Trophoblast cell (in vitro differentiated cells and primary cell): Measurements from ENCODE around the gene MLST8.

Experiments
- DNase-seq, 2 donors: peaks; one replicate each; pipeline ENCODE4 v3.0.0-alpha.2; 2016
- H2AFZ ChIP-seq: 2 replicates; pipeline ENCODE4 v1.6.1; 2013; ENCODE audit warnings: low read length, moderate library complexity, mild to moderate bottlenecking; ENCODE audit not compliant: insufficient read depth, poor library complexity
- H2AK5ac ChIP-seq: 2 replicates; pipeline ENCODE4 v1.6.1; 2013; ENCODE audit warnings: mild to moderate bottlenecking, low read length
- H2BK120ac ChIP-seq: 2 replicates; pipeline ENCODE4 v1.6.1; 2013; ENCODE audit warnings: low read length, mild to moderate bottlenecking, moderate library complexity; ENCODE audit not compliant: insufficient read depth, poor library complexity
- H2BK12ac ChIP-seq: 2 replicates; pipeline ENCODE4 v1.6.1; 2013; ENCODE audit warnings: mild to moderate bottlenecking, low read length, moderate library complexity
- H2BK5ac ChIP-seq: 2 replicates; pipeline ENCODE4 v1.6.1; 2013; ENCODE audit warnings: low read length, low read depth, moderate library complexity, mild to moderate bottlenecking; ENCODE audit not compliant: poor library complexity
- H3K14ac ChIP-seq: 2 replicates; pipeline ENCODE4 v1.6.1; 2013; ENCODE audit warnings: mild to moderate bottlenecking, low read length
- H3K18ac ChIP-seq: 2 replicates; pipeline ENCODE4 v1.6.1; 2013; ENCODE audit warnings: mild to moderate bottlenecking, low read length
- H3K23ac ChIP-seq: 2 replicates; pipeline ENCODE4 v1.6.1; 2013; ENCODE audit warnings: low read length
- H3K27ac ChIP-seq: 2 replicates; pipeline ENCODE4 v1.5.1; 2013; ENCODE audit warnings: low read depth, mild to moderate bottlenecking, inconsistent platforms, low read length, moderate library complexity
- H3K27me3 ChIP-seq: 2 replicates; pipeline ENCODE4 v1.6.1; 2013; ENCODE audit warnings: inconsistent platforms, mild to moderate bottlenecking, low read length, moderate library complexity; ENCODE audit not compliant: insufficient read depth
- H3K36me3 ChIP-seq, 2 experiments: 1 replicate in 1 of 2; 2 replicates in 1 of 2; pipeline ENCODE4 v1.6.1; 2013; ENCODE audit warnings: low read length in 2 of 2, mild to moderate bottlenecking in 2 of 2, moderate library complexity in 1 of 2; ENCODE audit not compliant: insufficient read depth in 2 of 2, control insufficient read depth in 1 of 2
- H3K4ac ChIP-seq: 2 replicates; pipeline ENCODE4 v1.6.1; 2013; ENCODE audit warnings: low read depth, mild to moderate bottlenecking, low read length, moderate library complexity
- H3K4me1 ChIP-seq, 2 experiments: 1 replicate in 1 of 2; 2 replicates in 1 of 2; pipeline ENCODE4 v1.6.1; 2013; ENCODE audit warnings: low read length in 2 of 2, mild to moderate bottlenecking in 2 of 2, moderate library complexity in 1 of 2; ENCODE audit not compliant: insufficient read depth in 2 of 2, control insufficient read depth in 1 of 2
- H3K4me2 ChIP-seq: 2 replicates; pipeline ENCODE4 v1.6.1; 2013; ENCODE audit warnings: inconsistent platforms, mild to moderate bottlenecking, low read length, moderate library complexity
- H3K4me3 ChIP-seq: 2 replicates; pipeline ENCODE4 v1.5.1; 2013; ENCODE audit warnings: mild to moderate bottlenecking, low read depth, low read length, inconsistent platforms
- H3K79me1 ChIP-seq: one replicate; pipeline ENCODE4 v1.6.1; 2013; ENCODE audit warnings: low read length
- H3K79me2 ChIP-seq: 2 replicates; pipeline ENCODE4 v1.6.1; 2013; ENCODE audit warnings: low read length, mild to moderate bottlenecking; ENCODE audit not compliant: control insufficient read depth, insufficient read depth, poor library complexity
- H3K9ac ChIP-seq: 2 replicates; pipeline ENCODE4 v1.6.1; 2013; ENCODE audit warnings: mild to moderate bottlenecking, low read length
- H3K9me3 ChIP-seq: 2 replicates; pipeline ENCODE4 v1.6.1; 2013; ENCODE audit warnings: low read depth, mild to moderate bottlenecking, control low read depth, inconsistent platforms, low read length; ENCODE audit not compliant: insufficient read depth
- H4K12ac ChIP-seq: 2 replicates; pipeline ENCODE4 v1.6.1; 2013; ENCODE audit warnings: low read depth, mild to moderate bottlenecking, low read length, moderate library complexity
- H4K8ac ChIP-seq: 2 replicates; pipeline ENCODE4 v1.6.1; 2013; ENCODE audit warnings: low read depth, mild to moderate bottlenecking, low read length, moderate library complexity
- H4K91ac ChIP-seq: one replicate; pipeline ENCODE4 v1.6.1; 2013; ENCODE audit warnings: low read depth, mild to moderate bottlenecking, low read length, moderate library complexity
- WGBS: extraction: QIAGEN DNeasy Blood & Tissue Kit; methylation state at CpG from one replicate; pipeline ENCODE4 v1.1.7; 2013; ENCODE audit warnings: missing lambda C conversion rate; ENCODE audit not compliant: insufficient read length, insufficient coverage; ENCODE audit errors: extremely low coverage; 5-methylcytosine and 5-hydroxymethylcytosine counted together

Gene MLST8

GRCh38 chr16:2157480-2158261 lies 47.6 kb upstream of the MLST8 start:
- Histone ChIP-seq H3K18ac (no peak overlapping the region), H3K4me3 (no peak overlapping the region), H2BK5ac (no peak overlapping the region), H2AFZ (no peak overlapping the region), H3K27me3 (no peaks in the 10 kb centered on the region), H4K91ac (no peak overlapping the region), H3K14ac (no peak overlapping the region), H2AK5ac (no peak overlapping the region), H3K36me3 (peaks cover 17 to 21% of the 10 kb centered on the region in 2 experiments), H3K4me2 (no peak overlapping the region), H3K27ac (no peak overlapping the region), H3K4me1 (peaks cover 19 to 24% of the 10 kb centered on the region in 2 experiments), H3K9me3 (peaks cover 5% of the 10 kb centered on the region), H3K4ac (peak overlapping the region; percentile 78), H3K9ac (no peak overlapping the region), H2BK12ac (no peak overlapping the region), H3K79me1 (peaks cover 20% of the 10 kb centered on the region), H3K23ac (no peak overlapping the region), H4K8ac (no peak overlapping the region), H3K79me2 (peaks cover 58% of the 10 kb centered on the region), H2BK120ac (no peak overlapping the region), H4K12ac (no peak overlapping the region)
- DNase-seq = no peak
- WGBS = no CpG with 5 or more reads among the region's 27 CpGs

DNA sequence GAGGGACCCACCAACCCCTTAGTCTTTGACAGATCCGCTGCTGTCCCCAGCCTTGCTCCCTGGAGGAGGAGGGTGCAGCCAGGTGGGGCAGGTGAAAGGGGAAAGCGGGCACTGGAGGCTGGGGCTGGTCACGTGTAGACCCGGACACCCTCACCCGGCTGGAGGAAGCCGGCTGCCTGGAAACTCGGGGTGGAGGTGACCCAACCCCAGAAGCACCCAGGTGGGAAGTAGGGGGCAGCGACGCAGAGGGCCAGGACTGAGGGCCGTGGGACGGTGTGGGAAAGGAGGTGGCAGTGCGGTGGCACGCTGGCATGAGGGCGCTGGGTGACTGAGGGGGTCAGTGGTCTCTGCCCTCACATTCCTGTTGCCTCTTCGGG lies 47.0 kb upstream of the MLST8 start:
- H3K18ac ChIP-seq = no peak overlapping the region
- H3K4me3 ChIP-seq = no peak overlapping the region
- no peak overlapping the region for H3K9ac ChIP-seq
- no peak overlapping the region for H4K91ac ChIP-seq
- H3K4me2 ChIP-seq = no peak overlapping the region
- H4K8ac ChIP-seq = no peak overlapping the region
- H3K79me2 ChIP-seq = peaks cover 57% of the 10 kb centered on the region
- H3K14ac ChIP-seq = no peak overlapping the region
- H3K9me3 ChIP-seq = peaks cover 3% of the 10 kb centered on the region
- no peak overlapping the region for H2BK12ac ChIP-seq
- H2AK5ac ChIP-seq = no peak overlapping the region
- H3K79me1 ChIP-seq = peaks cover 18% of the 10 kb centered on the region
- H4K12ac ChIP-seq = no peak overlapping the region
- peaks cover 12 to 15% of the 10 kb centered on the region in 2 experiments for H3K36me3 ChIP-seq
- no peak overlapping the region for H2BK120ac ChIP-seq
- no peak overlapping the region for H2BK5ac ChIP-seq
- no peak overlapping the region for H2AFZ ChIP-seq
- H3K27me3 ChIP-seq = no peaks in the 10 kb centered on the region
- H3K4ac ChIP-seq = peak overlapping the region; percentile 78
- DNase-seq = no peak
- no peak overlapping the region for H3K27ac ChIP-seq
- H3K23ac ChIP-seq = no peak overlapping the region
- peaks cover 13 to 22% of the 10 kb centered on the region in 2 experiments for H3K4me1 ChIP-seq
- WGBS = no CpG with 5 or more reads among the region's 15 CpGs

GRCh38 chr16:2159175-2159838 lies 45.9 kb upstream of the MLST8 start:
- Histone ChIP-seq H3K4me1 (peaks cover 9 to 12% of the 10 kb centered on the region in 2 experiments), H3K23ac (no peak overlapping the region), H3K9ac (no peak overlapping the region), H2BK12ac (no peak overlapping the region), H4K12ac (no peak overlapping the region), H3K27ac (no peak overlapping the region), H3K4ac (peak overlapping the region; percentile 78), H3K36me3 (peaks cover 9 to 11% of the 10 kb centered on the region in 2 experiments), H4K91ac (no peak overlapping the region), H3K27me3 (no peaks in the 10 kb centered on the region), H3K79me2 (peaks cover 48% of the 10 kb centered on the region), H2BK5ac (no peak overlapping the region), H2BK120ac (no peak overlapping the region), H3K18ac (no peak overlapping the region), H3K4me2 (no peak overlapping the region), H4K8ac (no peak overlapping the region), H3K14ac (no peak overlapping the region), H2AFZ (no peak overlapping the region), H3K9me3 (peaks cover 4% of the 10 kb centered on the region), H3K4me3 (no peak overlapping the region), H3K79me1 (peaks cover 11% of the 10 kb centered on the region), H2AK5ac (no peak overlapping the region)
- WGBS = no CpG with 5 or more reads among the region's 24 CpGs
- no peak for DNase-seq

- Histone ChIP-seq H3K36me3 (peaks cover 14 to 21% of the 10 kb centered on the region in 2 experiments), H3K4me1 (peaks cover 9 to 12% of the 10 kb centered on the region in 2 experiments), H2AK5ac (no peak overlapping the region), H3K4me2 (no peak overlapping the region), H3K27me3 (no peaks in the 10 kb centered on the region), H3K79me2 (peaks cover 39% of the 10 kb centered on the region), H3K14ac (no peak overlapping the region), H4K12ac (no peak overlapping the region), H3K23ac (no peak overlapping the region), H2BK120ac (no peak overlapping the region), H2BK5ac (no peak overlapping the region), H3K18ac (no peak overlapping the region), H3K4me3 (no peak overlapping the region), H4K8ac (no peak overlapping the region), H3K4ac (peak overlapping the region; percentile 31), H3K9me3 (peaks cover 7% of the 10 kb centered on the region), H3K9ac (no peak overlapping the region), H3K27ac (no peak overlapping the region), H4K91ac (no peak overlapping the region), H3K79me1 (peaks cover 2% of the 10 kb centered on the region), H2BK12ac (no peak overlapping the region), H2AFZ (no peak overlapping the region)
- no peak for DNase-seq
- no CpG with 5 or more reads among the region's 20 CpGs for WGBS
These were observed 44.2 kb upstream of the MLST8 start for GRCh38 chr16:2160915-2161551.
